ENCODE measurements around the gene ARL6IP6.

GRCh38 chr2:152743002-152743401, 24.6 kb downstream of the ARL6IP6 start:
- TF ChIP-seq CTCF (IDR thresholded peaks at IDR 0.05) (peak; percentile 65), EZH2 (IDR thresholded peaks at IDR 0.05; ENCODE audit: borderline replicate concordance, insufficient read depth, low read depth, low read length, poor library complexity, severe bottlenecking) (no peak)

Data from B cell (primary cell).